Stomach (tissue), 19 donors: ENCODE data around the gene GGCX. TPM values are rescaled to one million over a fixed set of nuclear protein-coding genes. Genes with fewer than 3 reads are reported as not detected.

ENCODE experiments used
- DNase-seq, 2 donors: peaks; one replicate each; pipeline versions ENCODE4 v3.0.0 to v3.0.0-alpha.2; 2013 to 2019
- H3K27ac ChIP-seq, 5 donors: fragments of 200-600 bp in 4 of 5; sonication (generic) in 4 of 5; one replicate each; pipeline ENCODE4 v1.5.1; 2013 to 2019; ENCODE audit warnings: mild to moderate bottlenecking in 1 of 5, moderate library complexity in 1 of 5
- H3K27me3 ChIP-seq, 3 donors: fragments of 200-600 bp; sonication (generic); one replicate each; pipeline ENCODE4 v1.5.1; 2017 to 2019; ENCODE audit warnings: mixed run types in 1 of 3
- H3K36me3 ChIP-seq, 4 donors: fragments of 200-600 bp; sonication (generic); 1 replicate in 3 of 4; 2 replicates in 1 of 4; pipeline ENCODE4 v1.5.1; 2016 to 2019
- H3K4me1 ChIP-seq, 4 donors: fragments of 200-600 bp; sonication (generic); one replicate each; pipeline ENCODE4 v1.5.1; 2016 to 2019
- H3K4me3 ChIP-seq, 4 donors: fragments of 200-600 bp; sonication (generic) in 3 of 4; one replicate each; pipeline ENCODE4 v1.5.1; 2016 to 2019; ENCODE audit warnings: mild to moderate bottlenecking in 1 of 4
- H3K9me3 ChIP-seq, 4 donors: fragments of 200-600 bp; sonication (generic); one replicate each; pipeline ENCODE4 v1.5.1; 2016 to 2019
- CTCF ChIP-seq, 7 experiments: fragments of 450-650 bp in 4 of 7; fragments of 200-600 bp in 3 of 7; sonication (generic) in 3 of 7; IDR thresholded peaks; one replicate each; pipeline ENCODE4 v1.5.1; 2016 to 2019; ENCODE audit warnings: antibody characterized with exemption in 7 of 7, control low read depth in 2 of 7, mild to moderate bottlenecking in 1 of 7
- EP300 ChIP-seq: sonication (generic); formaldehyde crosslinking; IDR thresholded peaks from one replicate; pipeline ENCODE4 v1.6.1; 2017; ENCODE audit warnings: antibody characterized with exemption
- POLR2A ChIP-seq, 4 donors: fragments of 450-650 bp; IDR thresholded peaks; one replicate each; pipeline ENCODE4 v1.6.1; 2016; ENCODE audit warnings: antibody characterized with exemption in 4 of 4, control low read depth in 2 of 4, mild to moderate bottlenecking in 1 of 4, moderate library complexity in 1 of 4
- POLR2AphosphoS5 ChIP-seq, 3 donors: sonication (generic); formaldehyde crosslinking; IDR thresholded peaks; one replicate each; pipeline ENCODE4 v1.6.1; 2016; ENCODE audit warnings: antibody characterized with exemption in 3 of 3
- WGBS, 5 donors: extraction: QIAGEN DNeasy Blood & Tissue Kit in 3 of 5; methylation state at CpG; one replicate each; pipeline versions ENCODE4 v1.1.5 to v1.1.7; 2013 to 2018; 5-methylcytosine and 5-hydroxymethylcytosine counted together
- intact Hi-C: fragments of 100-400 bp; cut with DNase I; formaldehyde crosslinking; loops from one replicate; pipeline ENCODE4 v1.15.1; 2023; ENCODE audit warnings: low total_unique reads
- long read RNA-seq, 10 donors: transcript quantifications; one replicate each; lab custom pipeline, GENCODE V29; 2026
- polyA plus RNA-seq, 3 donors: library from polyadenylated mRNA; stranded (reverse); fragments of 200-250 nt; gene quantifications; one replicate each; pipeline ENCODE4 v1.2.3, GENCODE V29; 2013
- total RNA-seq, 5 donors: library from RNA; depleted of rRNA; stranded (reverse); fragments of >200 nt; gene quantifications; one replicate each; pipeline versions ENCODE4 v1.1.0 to v1.2.3, GENCODE V29; 2014 to 2016
- donor health status: healthy with polysubstance abuse.
- donor health status: Bipolar disorder and iron deficiency.
- donor health status: healthy.

The GGCX gene
- 10 to 100 TPM; 12.2 to 87.5 (median 19.6) TPM for total RNA-seq
- 10 to 100 TPM in 2 of 3 donors, 1 to 10 TPM in 1; 5.2 to 15.1 (median 14.9) TPM for polyA plus RNA-seq
- long read RNA-seq, donor 1, partial matches to known transcripts: 0 of 1 reads
- long read RNA-seq, donor 1, other reads (novel, unspliced or antisense): 0 of 1 reads
- long read RNA-seq, donor 2, partial matches to known transcripts: 17 of 19 reads
- long read RNA-seq, donor 2, other reads (novel, unspliced or antisense): 0 of 19 reads
- long read RNA-seq, donor 3, partial matches to known transcripts: 0 of 2 reads
- long read RNA-seq, donor 3, other reads (novel, unspliced or antisense): 0 of 2 reads
- long read RNA-seq, donor 4: 0 reads
- long read RNA-seq, donor 5, full-length matches to known transcripts: 5 of 199 reads
- long read RNA-seq, donor 5, partial matches to known transcripts: 194 of 199 reads
- long read RNA-seq, donor 5, other reads (novel, unspliced or antisense): 0 of 199 reads
- long read RNA-seq, donor 6: 0 reads
- long read RNA-seq, donor 7, full-length matches to known transcripts: 5 of 5 reads
- long read RNA-seq, donor 7, partial matches to known transcripts: 0 of 5 reads
- long read RNA-seq, donor 7, other reads (novel, unspliced or antisense): 0 of 5 reads
- long read RNA-seq, donor 8, transcript GGCX-210 (3 exons, 684 nt): major isoform, 7 of 77 reads
- long read RNA-seq, donor 8, partial matches to known transcripts: 69 of 77 reads
- long read RNA-seq, donor 8, other reads (novel, unspliced or antisense): 0 of 77 reads
- long read RNA-seq, donor 9, full-length matches to known transcripts: 4 of 4 reads
- long read RNA-seq, donor 9, partial matches to known transcripts: 0 of 4 reads
- long read RNA-seq, donor 9, other reads (novel, unspliced or antisense): 0 of 4 reads
- long read RNA-seq, donor 10, partial matches to known transcripts: 0 of 4 reads
- long read RNA-seq, donor 10, other reads (novel, unspliced or antisense): 0 of 4 reads

- H3K9me3 ChIP-seq: no peaks in the 10 kb centered on the region
- no peaks in the 10 kb centered on the region for H3K27me3 ChIP-seq
- H3K27ac ChIP-seq: peak within 1 kb of the TSS; percentile 81 to 93 (median 89)
- peaks cover 14 to 36% (median 27%) of the 10 kb centered on the region in 4 donors for H3K4me1 ChIP-seq
- 3 to 7% (median 3%) methylated on average over 36 to 64 of the region's 64 CpGs for WGBS, 5 donors
- peaks cover 6 to 27% (median 26%) of the 10 kb centered on the region in 4 donors for H3K36me3 ChIP-seq
- TF ChIP-seq CTCF (IDR thresholded peaks at IDR 0.05) (peak in 3 of 7 experiments; percentile 26 to 76 (median 45)), POLR2A (IDR thresholded peaks at IDR 0.05) (peak in 1 of 4 donors; percentile 72), EP300 (no peak), POLR2AphosphoS5 (IDR thresholded peaks at IDR 0.05) (peak; percentile 76 to 95 (median 84))
- H3K4me3 ChIP-seq: peak within 1 kb of the TSS; percentile 65 to 91 (median 76)
- peak; percentile 96 to 99 for DNase-seq
- intact Hi-C loops: no loop called here
These were observed at the start of gene GGCX for GRCh38 chr2:85561280-85562212. TSS of gene GGCX (minus strand) at chr2:85561493. CDS start at chr2:85561428, 65 bp downstream.

- Histone ChIP-seq H3K27ac (peak overlapping the region; percentile 60 to 94 (median 88)), H3K4me3 (peak overlapping the region in 1 of 4 donors; percentile 2), H3K4me1 (peaks cover 67 to 88% (median 83%) of the 10 kb centered on the region in 4 donors), H3K27me3 (no peaks in the 10 kb centered on the region), H3K9me3 (no peaks in the 10 kb centered on the region), H3K36me3 (peaks cover 9 to 33% (median 21%) of the 10 kb centered on the region in 4 donors)
- WGBS, 5 donors: 39 to 64% (median 46%) methylated on average over 9 of the region's 9 CpGs
- TF ChIP-seq POLR2AphosphoS5 (IDR thresholded peaks at IDR 0.05) (no peak), CTCF (IDR thresholded peaks at IDR 0.05) (no peak)
- intact Hi-C loops: no loop called here
- DNase-seq: no peak
These were observed 46.2 kb upstream of the GGCX start for GRCh38 chr2:85607268-85608215.

GRCh38 chr2:85606116-85606455, 44.8 kb upstream of the GGCX start:
- DNase-seq: no peak
- TF ChIP-seq CTCF (IDR thresholded peaks at IDR 0.05) (no peak), POLR2AphosphoS5 (IDR thresholded peaks at IDR 0.05) (no peak), EP300 (no peak), POLR2A (IDR thresholded peaks at IDR 0.05) (no peak)
- Histone ChIP-seq H3K27ac (peak overlapping the region; percentile 46 to 94 (median 88)), H3K27me3 (no peaks in the 10 kb centered on the region), H3K4me1 (peaks cover 71 to 90% (median 84%) of the 10 kb centered on the region in 4 donors), H3K4me3 (no peak overlapping the region), H3K9me3 (no peaks in the 10 kb centered on the region), H3K36me3 (peaks cover 9 to 33% (median 21%) of the 10 kb centered on the region in 4 donors)
- intact Hi-C loops: no loop called here
- WGBS, 5 donors: 49 to 73% (median 52%) methylated on average over 7 of the region's 7 CpGs
